ENCODE measurements around the gene TMEM126B. TPM values are rescaled to one million over a fixed set of nuclear protein-coding genes. Genes with fewer than 3 reads are reported as not detected.

TMEM126B gene
- total and polyA plus RNA-seq, 2 donors (not counting 3 experiments of a cell fraction or from before 2014, with no cell fraction given): 51.2 to 53.7 TPM

DNA sequence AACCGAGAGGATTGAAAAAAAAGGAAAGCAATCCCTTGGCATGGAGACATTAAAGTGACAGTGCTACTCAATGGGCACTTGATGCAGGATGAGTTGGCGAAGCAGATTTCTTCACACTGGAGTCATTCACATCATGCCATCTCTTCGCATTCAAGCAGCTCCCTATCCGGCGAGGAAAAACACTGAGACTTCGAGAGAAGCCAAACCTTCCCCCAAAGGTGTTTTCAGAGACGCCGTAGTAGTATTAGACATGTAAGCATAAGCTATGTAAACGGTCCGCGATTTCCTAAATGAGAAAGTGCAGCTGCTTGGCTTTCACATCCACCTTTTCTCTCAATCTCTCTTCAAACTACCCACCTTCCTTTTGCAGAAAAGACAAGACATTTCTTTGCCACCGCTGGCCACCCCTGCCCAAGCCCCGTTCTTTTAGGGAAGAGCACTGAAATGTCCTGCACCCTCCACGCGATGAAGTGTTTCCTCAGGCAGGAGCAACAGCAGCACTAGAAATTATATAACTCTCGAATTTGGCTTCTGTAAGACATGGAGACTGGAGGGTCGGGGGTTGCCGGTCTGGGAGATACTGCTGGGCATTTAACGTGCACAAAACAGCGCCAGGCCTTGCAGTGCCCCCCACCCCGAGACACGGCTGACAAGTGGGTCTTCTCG, 928 bp upstream of the TMEM126B start, which contains the start of gene DLG2:
DLG2 (minus strand) TSS at position 13 of the 666 bp plus-strand sequence.
- H3K27me3 ChIP-seq (ENCODE audit: control insufficient read depth in 2 of 2, insufficient read depth in 2 of 2, low read length in 2 of 2): peaks cover 2 to 6% of the 10 kb centered on the region in 2 experiments
- peak within 1 kb of the TSS; percentile 87 for H2AFZ ChIP-seq (ENCODE audit: low read depth, low read length)
- H3K4me3 ChIP-seq (replicated peaks in 1 of 3; ENCODE audit: insufficient read depth in 1 of 3, low read depth in 1 of 3, low read length in 3 of 3): peak within 1 kb of the TSS; percentile 69 to 73 (median 72)
- FAIRE-seq: peak; percentile 60
- DNase-seq (ENCODE audit: low read depth, low spot score): peak; percentile 55
- TF ChIP-seq, protein P1, sequence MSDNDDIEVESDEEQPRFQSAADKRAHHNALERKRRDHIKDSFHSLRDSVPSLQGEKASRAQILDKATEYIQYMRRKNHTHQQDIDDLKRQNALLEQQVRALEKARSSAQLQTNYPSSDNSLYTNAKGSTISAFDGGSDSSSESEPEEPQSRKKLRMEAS (IDR thresholded peaks at IDR 0.05; ENCODE audit: insufficient read depth, insufficient read length): no peak
- TF ChIP-seq POLR2A (IDR thresholded peaks at IDR 0.05; ENCODE audit: low read depth, low read length): no peak
- no peak for TF ChIP-seq EZH2 (IDR thresholded peaks at IDR 0.05; ENCODE audit: borderline replicate concordance, low read depth, low read length, severe bottlenecking)
- TF ChIP-seq FOS (IDR thresholded peaks at IDR 0.05; ENCODE audit: borderline replicate concordance, insufficient read depth, low read length): no peak
- TF ChIP-seq JUN (IDR thresholded peaks at IDR 0.05; ENCODE audit: borderline replicate concordance, insufficient read depth, insufficient read length, low read depth): no peak
- TF ChIP-seq POLR2AphosphoS5 (IDR thresholded peaks at IDR 0.05; ENCODE audit: insufficient read depth, low read depth, low read length): no peak
- no peak for TF ChIP-seq CTCF (IDR thresholded peaks at IDR 0.05; ENCODE audit: extremely low read depth in 1 of 2, insufficient read depth in 1 of 2, low read depth in 1 of 2, low read length in 2 of 2)
- TF ChIP-seq GATA2 (IDR thresholded peaks at IDR 0.05; ENCODE audit: insufficient read depth, insufficient read length, low read depth, low read length): no peak
- no peak for TF ChIP-seq MYC (IDR thresholded peaks at IDR 0.05; ENCODE audit: low read depth, low read length)
- ChIA-PET CTCF (interaction anchor here (0.8 to 1.7 kb wide), 8 partner anchors 18 to 414 kb away, joined by 3 to 8 read pairs (median 4); partner anchors contain the start of genes CCDC83 and TMEM126A), POLR2A (no interaction called here)
- H3K36me3 ChIP-seq (ENCODE audit: control insufficient read depth in 2 of 2, extremely low read depth in 1 of 2, insufficient read depth in 2 of 2, low read length in 2 of 2): peaks cover 0 to 4% of the 10 kb centered on the region in 2 experiments
- dilution Hi-C loops (cut with MboI; ENCODE audit: extremely low pct_ligation_motif_present, low sequenced_read_pairs) (no loop called here), intact Hi-C loops (cut with micrococcal nuclease) (no loop called here)
- peaks cover 16% of the 10 kb centered on the region for H3K4me1 ChIP-seq (ENCODE audit: control insufficient read depth, extremely low read depth, insufficient read depth, low read length)
- H3K4me2 ChIP-seq (ENCODE audit: insufficient read depth, low read length): peak within 1 kb of the TSS; percentile 92
- no peaks in the 10 kb centered on the region for H3K9me1 ChIP-seq (replicated peaks; ENCODE audit: control insufficient read depth, extremely low read depth, insufficient read depth, low read length)
- no peaks in the 10 kb centered on the region for H3K9me3 ChIP-seq (replicated peaks; ENCODE audit: control insufficient read depth, insufficient read depth, low read length)
- peaks cover 34% of the 10 kb centered on the region for H3K79me2 ChIP-seq (ENCODE audit: control insufficient read depth, insufficient read depth, low read length)
- no peaks in the 10 kb centered on the region for H4K20me1 ChIP-seq (replicated peaks; ENCODE audit: control insufficient read depth, extremely low read depth, insufficient read depth, low read length)
- BruUV-seq (replicated peaks): no TSS peak
- H3K9ac ChIP-seq (replicated peaks; ENCODE audit: extremely low read depth, insufficient read depth, low read length): peak within 1 kb of the TSS; percentile 63
- peak within 1 kb of the TSS; percentile 10 for H3K27ac ChIP-seq (ENCODE audit: insufficient read depth, low read depth, low read length)

Measured in endothelial cell of umbilical vein (primary cell).